DND-41 (cell line): Measurements from ENCODE around the gene ARVCF.

ENCODE experiments used
- EZH2 ChIP-seq: IDR thresholded peaks from 3 replicates; pipeline ENCODE4 v1.6.1; 2012; ENCODE audit warnings: borderline replicate concordance, low read depth, mild to moderate bottlenecking, moderate library complexity, low read length, inconsistent platforms; ENCODE audit not compliant: severe bottlenecking
- TF ChIP-seq, protein P1 (sequence below): IDR thresholded peaks from 2 replicates; pipeline ENCODE4 v1.5.1; 2012; ENCODE audit warnings: borderline replicate concordance, low read length, moderate library complexity, mild to moderate bottlenecking; ENCODE audit not compliant: poor library complexity, severe bottlenecking; ENCODE audit errors: extremely low read depth

- TF ChIP-seq EZH2 = no peak
- TF ChIP-seq, protein P1, sequence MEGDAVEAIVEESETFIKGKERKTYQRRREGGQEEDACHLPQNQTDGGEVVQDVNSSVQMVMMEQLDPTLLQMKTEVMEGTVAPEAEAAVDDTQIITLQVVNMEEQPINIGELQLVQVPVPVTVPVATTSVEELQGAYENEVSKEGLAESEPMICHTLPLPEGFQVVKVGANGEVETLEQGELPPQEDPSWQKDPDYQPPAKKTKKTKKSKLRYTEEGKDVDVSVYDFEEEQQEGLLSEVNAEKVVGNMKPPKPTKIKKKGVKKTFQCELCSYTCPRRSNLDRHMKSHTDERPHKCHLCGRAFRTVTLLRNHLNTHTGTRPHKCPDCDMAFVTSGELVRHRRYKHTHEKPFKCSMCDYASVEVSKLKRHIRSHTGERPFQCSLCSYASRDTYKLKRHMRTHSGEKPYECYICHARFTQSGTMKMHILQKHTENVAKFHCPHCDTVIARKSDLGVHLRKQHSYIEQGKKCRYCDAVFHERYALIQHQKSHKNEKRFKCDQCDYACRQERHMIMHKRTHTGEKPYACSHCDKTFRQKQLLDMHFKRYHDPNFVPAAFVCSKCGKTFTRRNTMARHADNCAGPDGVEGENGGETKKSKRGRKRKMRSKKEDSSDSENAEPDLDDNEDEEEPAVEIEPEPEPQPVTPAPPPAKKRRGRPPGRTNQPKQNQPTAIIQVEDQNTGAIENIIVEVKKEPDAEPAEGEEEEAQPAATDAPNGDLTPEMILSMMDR = no peak
Observed at GRCh38 chr22:20052309-20053259, 36.0 kb upstream of the ARVCF start.
